SK-N-SH treated with all-trans-retinoic acid at 6 μM for 48 hours (cell line): ENCODE results near the gene CSGALNACT2.

Experiments
- ARNTL ChIP-seq: fragments of 450-650 bp; formaldehyde crosslinking; IDR thresholded peaks from 2 replicates; pipeline ENCODE4 v1.5.0; 2020; ENCODE audit warnings: low read depth, mild to moderate bottlenecking, moderate library complexity, borderline replicate concordance
- RARB ChIP-seq: fragments of 250-450 bp; sonication (Bioruptor Pico); IDR thresholded peaks from 2 replicates; pipeline ENCODE4 v1.8.0; 2021; ENCODE audit warnings: mild to moderate bottlenecking, moderate library complexity
- ZC3H10 ChIP-seq: fragments of 250-450 bp; sonication (Bioruptor Pico); IDR thresholded peaks from 2 replicates; pipeline ENCODE4 v1.5.1; 2021; ENCODE audit warnings: mild to moderate bottlenecking, moderate library complexity
- ZNF70 ChIP-seq: fragments of 450-650 bp; formaldehyde crosslinking; IDR thresholded peaks from 2 replicates; pipeline ENCODE4 v1.5.0; 2020; ENCODE audit warnings: mild to moderate bottlenecking, moderate library complexity
- TF ChIP-seq, protein P1 (sequence below): fragments of 250-450 bp; sonication (Bioruptor Pico); IDR thresholded peaks from 2 replicates; pipeline ENCODE4 v1.8.0; 2020; ENCODE audit warnings: mild to moderate bottlenecking, moderate library complexity, borderline replicate concordance

DNA sequence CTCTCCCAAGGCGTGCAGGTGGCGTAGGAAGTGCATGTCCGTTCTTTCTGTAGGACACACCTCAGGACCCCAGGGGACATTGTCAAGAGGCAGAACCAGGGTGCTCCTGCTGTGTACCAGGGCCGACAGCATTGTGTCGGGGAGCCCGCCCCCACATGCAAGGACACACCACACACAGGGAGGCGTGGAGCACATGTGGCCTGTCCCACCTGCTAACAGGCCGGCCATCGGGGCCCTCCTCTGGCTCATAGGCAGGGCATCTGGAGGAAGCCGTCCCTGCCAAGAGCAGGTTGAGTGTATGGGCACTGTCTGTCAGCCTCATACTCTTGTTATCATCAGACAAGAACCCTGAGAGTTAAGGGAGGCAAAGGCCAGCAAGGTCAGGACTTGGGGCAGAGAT lies 48.7 kb upstream of the CSGALNACT2 start:
- TF ChIP-seq, protein P1, sequence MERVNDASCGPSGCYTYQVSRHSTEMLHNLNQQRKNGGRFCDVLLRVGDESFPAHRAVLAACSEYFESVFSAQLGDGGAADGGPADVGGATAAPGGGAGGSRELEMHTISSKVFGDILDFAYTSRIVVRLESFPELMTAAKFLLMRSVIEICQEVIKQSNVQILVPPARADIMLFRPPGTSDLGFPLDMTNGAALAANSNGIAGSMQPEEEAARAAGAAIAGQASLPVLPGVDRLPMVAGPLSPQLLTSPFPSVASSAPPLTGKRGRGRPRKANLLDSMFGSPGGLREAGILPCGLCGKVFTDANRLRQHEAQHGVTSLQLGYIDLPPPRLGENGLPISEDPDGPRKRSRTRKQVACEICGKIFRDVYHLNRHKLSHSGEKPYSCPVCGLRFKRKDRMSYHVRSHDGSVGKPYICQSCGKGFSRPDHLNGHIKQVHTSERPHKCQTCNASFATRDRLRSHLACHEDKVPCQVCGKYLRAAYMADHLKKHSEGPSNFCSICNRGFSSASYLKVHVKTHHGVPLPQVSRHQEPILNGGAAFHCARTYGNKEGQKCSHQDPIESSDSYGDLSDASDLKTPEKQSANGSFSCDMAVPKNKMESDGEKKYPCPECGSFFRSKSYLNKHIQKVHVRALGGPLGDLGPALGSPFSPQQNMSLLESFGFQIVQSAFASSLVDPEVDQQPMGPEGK (CRISPR knock-in tag): no peak
- TF ChIP-seq ZC3H10 (CRISPR knock-in tag): no peak
- TF ChIP-seq ZNF70 (CRISPR knock-in tag): no peak
- TF ChIP-seq ARNTL (CRISPR knock-in tag): no peak
- no peak for TF ChIP-seq RARB (CRISPR knock-in tag)
